BJ (cell line): ENCODE measurements around the gene SNPH. TPM values are rescaled to one million over a fixed set of nuclear protein-coding genes. Genes with fewer than 3 reads are reported as not detected.

Experiments
- CTCF ChIA-PET: fragments of 350-600 bp; formaldehyde crosslinking; extraction: SDS; loops from one replicate; lab custom pipeline; 2021; ENCODE audit warnings: antibody characterized with exemption, inconsistent platforms; lab: Yijun Ruan, JAX
- POLR2A ChIA-PET: fragments of 300-600 bp; sonication (Branson Sonifier 250); formaldehyde crosslinking; extraction: SDS; loops from one replicate; lab custom pipeline; 2021; ENCODE audit warnings: antibody characterized with exemption; lab: Charles Lee
- DNase-seq: peaks from one replicate; pipeline ENCODE4 v3.0.0-alpha.2; 2011; ENCODE audit warnings: low read depth
- H3K27me3 ChIP-seq: 2 replicates; pipeline ENCODE4 v1.6.0; 2011; ENCODE audit warnings: low read length; ENCODE audit not compliant: control insufficient read depth, insufficient read depth
- H3K36me3 ChIP-seq: 2 replicates; pipeline ENCODE4 v1.5.1; 2011; ENCODE audit warnings: low read length; ENCODE audit not compliant: control insufficient read depth, insufficient read depth
- H3K4me3 ChIP-seq: 2 replicates; pipeline ENCODE4 v1.5.1; 2011; ENCODE audit warnings: low read depth, mild to moderate bottlenecking, control low read depth, low read length
- polyA plus RNA-seq: library from polyadenylated mRNA; depleted of rRNA; stranded (reverse); fragments of >200 nt; gene quantifications from 2 replicates; pipeline ENCODE4 v1.2.3, GENCODE V29; 2011
- TF ChIP-seq, protein P1 (sequence below): IDR thresholded peaks from 2 replicates; pipeline ENCODE4 v1.5.1; 2011; ENCODE audit warnings: low read depth, mild to moderate bottlenecking, control low read depth, inconsistent platforms, low read length, moderate library complexity; ENCODE audit not compliant: insufficient read depth

The SNPH gene
- polyA plus RNA-seq, 1 experiment = 1.8 TPM

GRCh38 chr20:1304710-1305515 is 38.8 kb downstream of the SNPH start:
- ChIA-PET CTCF (interaction anchor here (0.9 kb wide), 1 partner anchor 132 kb away, joined by 3 read pairs; no protein-coding TSS in a partner anchor), POLR2A (interaction anchor here (0.5 kb wide), 1 partner anchor 21 kb away, joined by 3 read pairs; no protein-coding TSS in a partner anchor)
- no peak for DNase-seq
- TF ChIP-seq, protein P1, sequence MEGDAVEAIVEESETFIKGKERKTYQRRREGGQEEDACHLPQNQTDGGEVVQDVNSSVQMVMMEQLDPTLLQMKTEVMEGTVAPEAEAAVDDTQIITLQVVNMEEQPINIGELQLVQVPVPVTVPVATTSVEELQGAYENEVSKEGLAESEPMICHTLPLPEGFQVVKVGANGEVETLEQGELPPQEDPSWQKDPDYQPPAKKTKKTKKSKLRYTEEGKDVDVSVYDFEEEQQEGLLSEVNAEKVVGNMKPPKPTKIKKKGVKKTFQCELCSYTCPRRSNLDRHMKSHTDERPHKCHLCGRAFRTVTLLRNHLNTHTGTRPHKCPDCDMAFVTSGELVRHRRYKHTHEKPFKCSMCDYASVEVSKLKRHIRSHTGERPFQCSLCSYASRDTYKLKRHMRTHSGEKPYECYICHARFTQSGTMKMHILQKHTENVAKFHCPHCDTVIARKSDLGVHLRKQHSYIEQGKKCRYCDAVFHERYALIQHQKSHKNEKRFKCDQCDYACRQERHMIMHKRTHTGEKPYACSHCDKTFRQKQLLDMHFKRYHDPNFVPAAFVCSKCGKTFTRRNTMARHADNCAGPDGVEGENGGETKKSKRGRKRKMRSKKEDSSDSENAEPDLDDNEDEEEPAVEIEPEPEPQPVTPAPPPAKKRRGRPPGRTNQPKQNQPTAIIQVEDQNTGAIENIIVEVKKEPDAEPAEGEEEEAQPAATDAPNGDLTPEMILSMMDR = no peak
- Histone ChIP-seq H3K27me3 (no peaks in the 10 kb centered on the region), H3K4me3 (no peak overlapping the region), H3K36me3 (peaks cover 3% of the 10 kb centered on the region)

- no peak for DNase-seq
- ChIA-PET CTCF (interaction anchor here (0.9 kb wide), 1 partner anchor 132 kb away, joined by 3 read pairs; no protein-coding TSS in a partner anchor), POLR2A (interaction anchor here (0.5 kb wide), 1 partner anchor 20 kb away, joined by 3 read pairs; no protein-coding TSS in a partner anchor)
Measured at GRCh38 chr20:1305712-1306111, 39.6 kb downstream of the SNPH start.

GRCh38 chr20:1306316-1307135 is 40.4 kb downstream of the SNPH start:
- CTCF ChIA-PET = no interaction called here
- Histone ChIP-seq H3K36me3 (peaks cover 3% of the 10 kb centered on the region), H3K4me3 (no peak overlapping the region), H3K27me3 (no peaks in the 10 kb centered on the region)
- TF ChIP-seq, protein P1 = no peak
- DNase-seq = no peak
- POLR2A ChIA-PET = no interaction called here

More at GRCh38 chr20:1305712-1306111, 39.6 kb downstream of the SNPH start:
- Histone ChIP-seq H3K36me3 (peaks cover 3% of the 10 kb centered on the region), H3K4me3 (no peak overlapping the region), H3K27me3 (no peaks in the 10 kb centered on the region)
- TF ChIP-seq, protein P1 = no peak

- Histone ChIP-seq H3K4me3 (no peak overlapping the region), H3K36me3 (peaks cover 3% of the 10 kb centered on the region), H3K27me3 (no peaks in the 10 kb centered on the region)
- ChIA-PET CTCF (interaction anchor here (0.6 kb wide), 1 partner anchor 92 kb away, joined by 3 read pairs; no protein-coding TSS in a partner anchor), POLR2A (no interaction called here)
- DNase-seq = no peak
- TF ChIP-seq, protein P1 = no peak
Measured at GRCh38 chr20:1307171-1307570, 41.1 kb downstream of the SNPH start.
